ENCODE results near the gene INSRR.
A peak's percentile ranks its signal among the peaks of the same experiment; 100 is the strongest.

The INSRR gene

GRCh38 chr1:156894001-156894400, 35.1 kb upstream of the INSRR start:
- DNase-seq (ENCODE audit: low spot score), result no peak

- no peak for DNase-seq (ENCODE audit: low spot score)
Measured at GRCh38 chr1:156893048-156893953, 34.4 kb upstream of the INSRR start, which contains the start of gene PEAR1. Gene PEAR1 (plus strand): TSS chr1:156893718. CDS start chr1:156903927, 10,209 bp downstream.

- DNase-seq (ENCODE audit: low spot score), result peak; percentile 89
Measured at GRCh38 chr1:156892190-156893047, 33.5 kb upstream of the INSRR start.

GRCh38 chr1:156889802-156890580, 31.1 kb upstream of the INSRR start:
- peak; percentile 82 for DNase-seq (ENCODE audit: low spot score)

GRCh38 chr1:156887734-156888133, 28.8 kb upstream of the INSRR start:
- DNase-seq (ENCODE audit: low spot score), result no peak

GRCh38 chr1:156887317-156887716, 28.4 kb upstream of the INSRR start:
- DNase-seq (ENCODE audit: low spot score), result no peak

- no peak for DNase-seq (ENCODE audit: low spot score)
Measured at GRCh38 chr1:156886583-156887281, 27.8 kb upstream of the INSRR start.

GRCh38 chr1:156885880-156886355, 27.0 kb upstream of the INSRR start:
- no peak for DNase-seq (ENCODE audit: low spot score)

- no peak for DNase-seq (ENCODE audit: low spot score)
Measured at GRCh38 chr1:156885314-156885713, 26.4 kb upstream of the INSRR start.

GRCh38 chr1:156884560-156885184, 25.8 kb upstream of the INSRR start:
- DNase-seq (ENCODE audit: low spot score), result no peak

- no peak for DNase-seq (ENCODE audit: low spot score)
Measured at GRCh38 chr1:156883919-156884318, 25.0 kb upstream of the INSRR start.

- no peak for DNase-seq (ENCODE audit: low spot score)
Measured at GRCh38 chr1:156882543-156882942, 23.6 kb upstream of the INSRR start.

- no peak for DNase-seq (ENCODE audit: low spot score)
Measured at GRCh38 chr1:156881663-156882062, 22.7 kb upstream of the INSRR start.

GRCh38 chr1:156881101-156881500, 22.2 kb upstream of the INSRR start:
- no peak for DNase-seq (ENCODE audit: low spot score)

GRCh38 chr1:156880473-156880872, 21.6 kb upstream of the INSRR start:
- DNase-seq (ENCODE audit: low spot score), result no peak

- no peak for DNase-seq (ENCODE audit: low spot score)
Measured at GRCh38 chr1:156879876-156880275, 21.0 kb upstream of the INSRR start.

- no peak for DNase-seq (ENCODE audit: low spot score)
Measured at GRCh38 chr1:156877433-156878170, 18.7 kb upstream of the INSRR start.

GRCh38 chr1:156876281-156876680, 17.4 kb upstream of the INSRR start:
- DNase-seq (ENCODE audit: low spot score), result no peak

- DNase-seq (ENCODE audit: low spot score), result no peak
Measured at GRCh38 chr1:156875341-156875615, 16.4 kb upstream of the INSRR start.
